DMS153 treated with DMSO at 0.1 percent for 48 hours (cell line): Measurements from ENCODE around the gene CCDC61.

Experiments used
- DNase-seq: peaks from one replicate; lab custom pipeline; 2025; ENCODE audit not compliant: unreplicated experiment; lab: John Stamatoyannopoulos, UW

Gene CCDC61

GRCh38 chr19:46036744-46037128 lies 41.5 kb downstream of the CCDC61 start:
- DNase-seq = no peak

- DNase-seq = no peak
Measured at GRCh38 chr19:46040125-46040524, 44.9 kb downstream of the CCDC61 start.

DNA sequence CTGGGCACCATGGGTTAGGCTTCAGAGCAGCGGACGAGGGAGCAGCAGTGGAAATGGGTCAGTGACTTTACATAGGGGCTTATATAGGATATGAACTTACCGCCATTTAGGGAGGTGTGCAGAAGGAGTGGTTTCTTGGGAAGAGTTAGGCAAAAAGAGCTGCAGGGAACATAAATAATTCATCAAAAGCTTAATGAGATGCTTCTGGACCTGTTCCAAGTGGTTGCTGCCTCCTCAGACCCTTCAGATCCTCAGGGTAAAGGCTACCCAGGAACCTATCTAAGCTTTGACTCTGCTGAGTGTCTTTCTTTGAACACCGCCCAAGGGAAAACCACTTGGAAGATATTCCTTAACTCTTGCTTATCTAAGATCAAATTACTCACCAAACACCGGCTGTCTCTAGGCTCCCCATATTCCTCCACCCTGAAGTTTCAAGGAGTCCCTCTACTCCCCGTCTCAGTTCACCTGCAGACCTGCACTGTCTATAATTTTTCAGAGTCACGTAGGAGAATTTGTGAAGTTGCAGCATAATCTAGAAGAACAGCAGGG lies 45.8 kb downstream of the CCDC61 start, which contains the start of gene IGFL4:
IGFL4 (minus strand) TSS at position 51 of the 549 bp plus-strand sequence; CDS start at position 11, 40 bp downstream.
- DNase-seq = peak; percentile 30

- DNase-seq = no peak
Measured at GRCh38 chr19:46042252-46042883, 47.1 kb downstream of the CCDC61 start.

GRCh38 chr19:46043519-46043918 lies 48.3 kb downstream of the CCDC61 start:
- no peak for DNase-seq

DNA sequence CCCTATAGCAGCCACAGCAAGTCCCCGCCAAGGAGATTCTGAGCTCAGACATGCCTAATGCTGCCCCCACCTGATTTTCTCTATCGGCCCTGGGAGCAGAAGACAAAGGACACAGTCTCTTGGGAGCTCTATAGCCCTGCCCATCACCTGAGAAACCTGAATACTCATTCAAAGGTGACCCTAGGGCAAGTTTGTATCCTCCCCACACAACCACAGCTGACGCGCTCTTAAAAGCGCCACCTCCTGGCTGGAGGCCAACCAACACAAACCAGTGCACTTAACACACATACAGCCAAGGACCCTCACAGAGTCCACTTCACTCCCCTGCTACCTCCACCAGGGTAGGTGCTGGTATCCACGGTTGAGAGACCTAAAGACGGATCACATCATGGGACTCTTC lies 54.3 kb downstream of the CCDC61 start:
- DNase-seq = peak; percentile 8

DNA sequence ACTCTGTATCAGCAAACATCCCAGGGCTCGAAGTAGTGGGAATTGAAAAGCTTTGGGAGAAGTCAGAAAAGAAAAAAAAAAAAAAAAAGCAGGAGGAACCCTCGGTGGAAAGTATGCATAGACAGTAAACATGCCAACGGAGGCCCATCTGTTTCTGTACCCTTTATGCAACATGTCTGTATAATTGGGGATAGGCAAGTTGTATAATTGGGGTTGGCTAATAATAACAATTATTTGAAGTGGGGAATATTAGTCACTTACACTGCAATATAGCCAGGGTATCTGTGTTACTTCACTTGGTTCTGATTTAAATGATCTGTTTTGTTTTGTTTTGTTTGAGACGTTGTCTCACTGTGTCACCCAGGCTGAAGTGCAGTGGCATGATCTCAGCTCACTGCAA lies 57.6 kb downstream of the CCDC61 start:
- no peak for DNase-seq

DNA sequence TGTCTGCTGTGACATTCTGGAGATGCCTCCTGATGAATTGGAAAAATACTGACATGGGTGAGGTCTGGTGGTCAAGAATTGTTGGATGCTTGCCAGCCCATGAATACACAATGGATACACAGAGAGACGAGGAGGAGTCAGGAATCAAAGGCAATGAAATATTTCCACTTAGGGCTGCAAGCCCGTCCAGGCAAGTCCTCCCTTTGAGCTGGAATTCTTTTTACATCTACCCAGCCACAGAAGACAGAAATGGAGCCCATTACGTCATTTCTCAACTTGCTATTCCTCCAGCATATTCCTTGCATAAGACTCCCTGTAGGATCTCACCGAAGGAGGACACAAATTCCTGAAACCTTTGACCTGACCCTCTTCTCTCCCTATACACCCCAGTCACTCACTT lies 61.3 kb downstream of the CCDC61 start:
- DNase-seq = no peak

- DNase-seq = no peak
Measured at GRCh38 chr19:46058778-46059177, 63.5 kb downstream of the CCDC61 start.

DNA sequence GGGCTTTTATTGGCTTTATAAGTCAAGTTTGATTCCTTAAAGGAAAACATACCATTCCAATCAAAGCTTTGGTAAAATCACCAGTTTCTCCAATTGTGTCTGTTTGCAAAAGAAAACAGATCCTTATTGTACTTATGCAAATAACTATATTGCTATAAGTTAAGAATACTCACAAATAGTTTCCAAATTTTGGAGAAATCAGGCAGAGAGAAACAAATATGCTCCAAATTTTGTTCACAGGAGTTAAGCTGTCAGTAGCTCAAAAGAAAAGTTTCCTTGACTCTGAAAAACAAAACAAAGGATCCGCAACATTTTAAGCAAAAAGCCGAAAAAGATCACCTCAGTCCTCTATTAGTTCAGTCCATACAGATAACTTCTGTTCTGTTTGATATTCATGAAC lies 64.7 kb downstream of the CCDC61 start:
- no peak for DNase-seq

GRCh38 chr19:46063201-46063600 lies 67.9 kb downstream of the CCDC61 start:
- DNase-seq = no peak

- DNase-seq = no peak
Measured at GRCh38 chr19:46065486-46066071, 70.3 kb downstream of the CCDC61 start.

DNA sequence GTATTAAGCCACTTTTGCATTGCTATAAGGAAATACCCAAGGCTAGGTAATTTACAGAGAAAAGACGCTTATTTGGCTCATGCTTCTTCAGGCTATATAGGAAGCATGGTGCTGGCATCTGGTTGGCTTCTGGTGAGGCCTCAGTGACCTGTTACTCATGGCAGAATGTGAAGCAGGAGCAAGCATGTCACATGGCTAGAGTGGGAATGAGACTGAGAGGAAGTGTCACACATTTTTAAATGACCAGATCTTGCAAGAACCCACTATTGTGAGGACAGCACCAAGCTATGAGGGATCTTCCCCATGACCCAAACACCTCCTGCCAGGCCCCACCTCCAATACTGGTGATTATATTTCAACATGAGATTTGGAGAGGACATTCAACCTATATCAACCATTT lies 71.2 kb downstream of the CCDC61 start:
- no peak for DNase-seq

- no peak for DNase-seq
Measured at GRCh38 chr19:46067691-46068090, 72.4 kb downstream of the CCDC61 start.
